Stimulated activated CD4-positive, alpha-beta T cell treated with anti-CD3 and anti-CD28 coated beads, Interleukin-2, amount 100 ng/mL, for 4 hours (primary cell): ENCODE data around the gene FLAD1.

Source experiments
- DNase-seq: peaks from one replicate; pipeline ENCODE4 v3.0.0-alpha.2; 2020; ENCODE audit warnings: low read depth

Gene FLAD1

GRCh38 chr1:155038602-155039307 lies 55.6 kb downstream of the FLAD1 start:
- no peak for DNase-seq

DNA sequence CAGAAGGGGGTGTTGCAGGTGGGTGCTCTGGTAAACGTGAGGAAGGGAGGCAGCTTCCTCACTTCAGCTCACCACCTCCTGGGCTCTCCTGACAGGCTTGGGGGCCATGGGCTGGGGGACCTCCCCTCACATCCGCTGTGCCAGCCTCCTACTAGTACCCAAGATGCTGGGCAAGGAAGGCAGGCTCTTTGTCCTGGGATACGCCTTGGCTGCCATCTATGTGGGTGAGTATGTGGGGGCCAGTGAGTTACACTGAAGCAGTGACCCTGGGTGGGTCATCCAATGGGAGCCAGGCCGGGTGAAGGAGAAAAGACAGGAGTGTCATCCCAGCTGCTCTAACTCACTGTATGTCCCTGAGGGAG lies 56.1 kb downstream of the FLAD1 start:
- no peak for DNase-seq

GRCh38 chr1:155040358-155041093 lies 57.4 kb downstream of the FLAD1 start:
- no peak for DNase-seq
